SU-DHL-6 (cell line): ENCODE data around the gene GH1.

Experiments
- EZH2phosphoT487 ChIP-seq: fragments of 200-600 bp; sonication (generic), shearing (Covaris generic); conservative IDR thresholded peaks from 2 replicates; pipeline ENCODE4 v1.6.1; 2018; ENCODE audit warnings: mild to moderate bottlenecking, antibody characterized with exemption, low read length, moderate library complexity, mixed read lengths
- TF ChIP-seq, protein P1 (sequence below): fragments of 200-600 bp; sonication (generic); IDR thresholded peaks from one replicate; pipeline ENCODE4 v1.5.1; 2017; ENCODE audit warnings: antibody characterized with exemption, mild to moderate bottlenecking, low read length, moderate library complexity; ENCODE audit not compliant: insufficient read depth, poor library complexity, severe bottlenecking

- TF ChIP-seq, protein P1, sequence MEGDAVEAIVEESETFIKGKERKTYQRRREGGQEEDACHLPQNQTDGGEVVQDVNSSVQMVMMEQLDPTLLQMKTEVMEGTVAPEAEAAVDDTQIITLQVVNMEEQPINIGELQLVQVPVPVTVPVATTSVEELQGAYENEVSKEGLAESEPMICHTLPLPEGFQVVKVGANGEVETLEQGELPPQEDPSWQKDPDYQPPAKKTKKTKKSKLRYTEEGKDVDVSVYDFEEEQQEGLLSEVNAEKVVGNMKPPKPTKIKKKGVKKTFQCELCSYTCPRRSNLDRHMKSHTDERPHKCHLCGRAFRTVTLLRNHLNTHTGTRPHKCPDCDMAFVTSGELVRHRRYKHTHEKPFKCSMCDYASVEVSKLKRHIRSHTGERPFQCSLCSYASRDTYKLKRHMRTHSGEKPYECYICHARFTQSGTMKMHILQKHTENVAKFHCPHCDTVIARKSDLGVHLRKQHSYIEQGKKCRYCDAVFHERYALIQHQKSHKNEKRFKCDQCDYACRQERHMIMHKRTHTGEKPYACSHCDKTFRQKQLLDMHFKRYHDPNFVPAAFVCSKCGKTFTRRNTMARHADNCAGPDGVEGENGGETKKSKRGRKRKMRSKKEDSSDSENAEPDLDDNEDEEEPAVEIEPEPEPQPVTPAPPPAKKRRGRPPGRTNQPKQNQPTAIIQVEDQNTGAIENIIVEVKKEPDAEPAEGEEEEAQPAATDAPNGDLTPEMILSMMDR: no peak
- no peak for TF ChIP-seq EZH2phosphoT487
Measured at GRCh38 chr17:63926164-63926563, 7.5 kb upstream of the GH1 start.
